Measurements from ENCODE around the gene POLQ. TPM values are rescaled to one million over a fixed set of nuclear protein-coding genes. Genes with fewer than 3 reads are reported as not detected.
"Not testable (repeated sequence)": the region's sequence is repeated elsewhere in the genome, so short reads cannot be mapped to it uniquely, and the experiment has no call there.

The POLQ gene
- total RNA-seq, 1 donor from 2014 or later = 37.7 TPM

DNA sequence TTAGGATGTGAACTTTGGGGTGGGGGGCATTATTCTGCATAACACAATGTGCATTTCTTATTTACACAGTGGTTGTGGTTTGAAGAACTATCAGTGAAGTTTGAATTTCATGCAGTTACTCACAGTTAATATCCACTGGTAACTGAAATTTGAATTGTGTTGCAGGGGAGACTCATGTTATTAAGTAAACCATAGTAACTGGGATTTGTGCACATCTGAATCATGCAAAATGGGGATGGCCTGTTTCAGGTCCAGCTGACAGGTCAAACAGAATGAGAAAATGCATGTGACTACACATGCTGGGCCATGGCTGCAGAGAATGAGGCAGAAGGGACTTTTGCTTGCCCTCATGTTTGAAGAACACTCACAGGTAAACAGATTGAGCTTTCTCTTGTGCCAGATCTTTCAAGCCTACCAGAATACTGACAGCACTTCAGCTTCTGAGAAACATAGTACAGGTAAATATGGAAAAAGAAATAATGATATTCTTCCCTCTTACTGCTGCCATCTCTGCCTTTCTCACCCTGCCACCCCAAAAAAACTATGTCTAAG lies 115.0 kb downstream of the POLQ start:
- intact Hi-C loops (cut with micrococcal nuclease) = loop anchor here (10.0 kb wide), 1 partner anchor 1336 kb away; the partner anchor contains the start of gene GSK3B

DNA sequence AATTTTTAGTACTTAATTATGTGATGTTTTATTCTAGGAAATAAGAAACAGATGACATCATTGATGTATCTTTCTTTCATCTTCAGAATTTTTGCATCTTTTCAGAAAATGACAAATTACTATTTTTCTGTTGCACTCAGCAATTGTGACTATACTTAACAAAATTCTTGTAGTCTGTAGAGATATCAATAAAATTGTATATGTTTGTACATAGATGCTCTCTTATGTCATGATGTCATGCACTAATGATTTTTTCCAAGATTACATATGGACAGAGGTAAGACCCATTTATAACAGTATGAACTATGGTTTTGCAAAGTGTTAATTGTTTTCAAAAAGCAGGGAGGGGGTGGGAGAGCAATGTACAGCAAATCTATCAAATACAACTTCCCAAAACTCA lies 121.2 kb downstream of the POLQ start:
- intact Hi-C loops (cut with micrococcal nuclease) = no loop called here

DNA sequence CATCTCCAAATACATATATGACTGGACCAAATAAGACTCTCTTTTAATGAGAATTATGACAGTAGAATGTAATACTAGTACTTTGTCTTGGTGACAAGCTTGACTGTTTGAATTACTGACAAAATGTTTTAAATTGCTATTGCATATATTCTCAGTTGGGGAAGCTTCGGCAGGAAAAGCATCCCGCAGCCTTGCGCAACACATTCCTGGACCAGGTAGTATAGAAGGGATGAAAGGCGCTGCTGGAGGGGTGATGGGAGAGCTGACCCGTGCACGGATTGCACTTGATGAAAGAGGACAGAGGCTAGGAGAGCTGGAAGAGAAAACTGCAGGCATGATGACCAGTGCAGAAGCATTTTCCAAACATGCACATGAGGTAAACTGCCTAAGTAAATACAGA lies 127.6 kb downstream of the POLQ start:
- intact Hi-C loops (cut with micrococcal nuclease) = no loop called here

DNA sequence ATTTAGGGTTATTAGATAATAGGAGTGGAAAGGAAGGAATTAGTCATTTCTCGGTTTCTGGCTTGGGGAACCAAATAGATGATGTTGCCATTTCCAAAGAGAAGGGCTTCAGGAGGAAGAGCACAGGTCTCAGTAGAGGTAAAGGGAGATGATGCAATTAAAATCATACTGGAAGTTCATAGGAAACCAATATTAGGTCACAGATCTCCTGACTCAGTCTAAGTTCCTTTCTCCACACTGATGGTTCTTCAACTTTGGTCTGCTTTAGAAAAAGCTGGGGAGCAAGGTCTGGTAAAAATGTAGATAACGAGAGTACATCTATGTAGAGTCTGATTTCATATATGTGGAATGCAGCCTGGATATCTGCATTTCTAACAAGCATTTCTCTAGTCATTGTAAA lies 130.9 kb downstream of the POLQ start:
- intact Hi-C loops (cut with micrococcal nuclease) = no loop called here

DNA sequence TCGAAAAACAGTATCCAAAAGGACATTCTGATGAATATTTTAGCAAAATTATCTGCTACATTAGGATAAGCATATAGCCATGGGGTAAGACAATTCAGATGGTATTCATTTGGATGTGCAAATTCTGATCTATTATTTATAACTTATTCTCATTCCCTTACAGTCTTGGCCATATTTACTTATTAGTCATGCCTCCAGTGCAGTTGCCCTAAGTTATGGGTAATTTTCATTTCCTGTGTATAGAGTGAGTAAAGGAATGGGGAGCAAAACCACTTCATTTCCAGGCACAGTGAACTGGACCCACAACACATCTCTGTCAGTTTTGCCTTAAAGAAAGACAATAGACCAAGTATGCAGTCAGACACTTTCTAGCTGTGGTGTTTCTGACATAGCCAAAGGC lies 134.3 kb downstream of the POLQ start:
- intact Hi-C loops (cut with micrococcal nuclease) = no loop called here

DNA sequence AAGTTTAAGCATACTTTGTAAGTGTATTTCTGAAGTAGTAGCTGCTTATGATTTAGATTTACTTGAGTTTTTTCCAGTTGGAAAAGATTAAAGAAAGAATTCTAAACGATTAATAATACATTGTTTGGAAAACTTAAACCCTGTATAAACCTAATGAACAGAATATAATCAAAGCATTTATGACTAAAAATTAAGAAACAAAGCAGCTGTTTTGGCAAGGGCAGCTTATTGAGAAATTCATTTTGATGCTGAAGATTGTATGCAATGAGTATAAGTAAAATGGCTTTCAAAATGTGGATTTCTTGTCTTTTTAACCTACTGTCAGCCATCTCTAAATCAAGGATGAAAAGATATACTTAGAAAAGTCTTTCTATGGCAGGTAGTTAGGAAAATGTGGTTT lies 140.2 kb downstream of the POLQ start:
- intact Hi-C loops (cut with micrococcal nuclease) = no loop called here

DNA sequence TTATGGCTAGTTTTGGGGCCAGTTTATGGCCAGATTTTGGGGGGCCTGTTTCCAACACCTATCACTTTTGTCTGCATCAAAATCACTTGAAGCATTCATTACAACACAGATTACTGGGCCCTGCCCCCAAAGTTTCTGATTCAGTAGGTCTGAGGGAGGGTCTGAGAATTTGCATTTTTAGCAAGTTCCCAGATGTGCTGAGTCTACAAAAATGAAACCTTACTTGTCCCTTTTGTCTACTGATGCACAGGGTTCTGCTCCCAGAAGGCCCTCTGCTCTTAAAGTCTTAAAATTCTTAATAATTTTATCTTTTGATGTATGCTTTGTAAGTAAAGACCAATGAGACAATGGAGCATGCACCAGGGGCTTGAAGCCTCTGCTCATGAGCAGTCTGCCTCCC lies 146.0 kb downstream of the POLQ start:
- intact Hi-C loops (cut with micrococcal nuclease) = no loop called here

DNA sequence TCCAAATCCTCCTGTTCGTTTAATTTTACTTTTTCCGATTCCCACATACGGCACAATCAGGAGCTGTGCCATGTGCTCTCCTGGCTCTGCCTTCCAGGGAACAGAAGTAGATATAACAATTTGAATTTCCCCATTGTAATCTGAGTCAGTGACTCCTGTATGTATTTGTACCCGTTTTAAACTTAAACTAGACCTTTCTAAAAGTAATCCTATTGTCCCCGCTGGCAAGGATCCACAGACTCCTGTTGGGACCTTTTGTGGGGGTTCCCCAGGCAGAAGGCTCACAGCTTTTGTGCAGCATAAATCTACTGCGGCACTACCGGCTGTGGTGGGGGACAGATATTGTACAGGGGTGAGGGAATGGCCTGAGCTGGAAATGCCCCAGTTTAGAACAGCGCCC lies 147.7 kb downstream of the POLQ start:
- intact Hi-C loops (cut with micrococcal nuclease) = not testable (repeated sequence)

DNA sequence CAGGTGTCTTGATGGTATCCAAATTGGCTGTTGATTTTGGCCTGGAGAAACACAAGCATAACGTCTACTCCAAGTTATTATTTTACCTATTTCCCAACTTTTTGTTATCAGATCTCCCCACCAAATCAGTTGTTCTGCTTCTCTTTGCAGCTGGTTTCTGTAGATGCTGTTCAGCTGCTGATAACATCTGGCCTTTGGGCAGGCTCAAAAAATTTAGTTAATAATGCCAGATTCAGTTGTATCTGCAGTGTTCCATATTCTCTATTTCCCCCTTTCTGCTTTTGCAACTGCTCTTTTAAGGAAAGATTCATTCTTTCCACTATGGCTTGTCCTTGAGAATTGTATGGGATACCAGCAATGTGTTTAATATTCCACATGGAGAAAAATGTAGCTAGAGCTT lies 149.8 kb downstream of the POLQ start:
- intact Hi-C loops (cut with micrococcal nuclease) = not testable (repeated sequence)

DNA sequence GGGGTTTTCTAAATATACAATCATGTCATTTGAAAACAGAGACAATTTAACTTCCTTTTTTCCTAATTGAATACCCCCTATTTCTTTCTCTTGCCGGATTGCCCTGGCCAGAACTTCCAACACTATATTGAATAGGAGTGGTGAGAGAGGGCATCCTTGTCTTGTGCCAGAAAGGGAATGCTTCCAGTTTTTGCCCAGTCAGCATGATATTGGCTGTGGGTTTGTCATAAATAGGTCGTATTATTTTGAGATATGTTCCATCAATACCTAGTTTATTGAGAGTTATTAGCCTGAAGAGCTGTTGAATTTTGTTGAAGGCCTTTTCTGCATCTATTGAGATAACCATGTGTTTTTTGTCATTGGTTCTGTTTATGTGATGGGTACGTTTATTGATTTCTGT lies 157.5 kb downstream of the POLQ start:
- intact Hi-C loops (cut with micrococcal nuclease) = not testable (repeated sequence)

Other genes with a start within 250 kb of the POLQ start
- not detected in 2 replicates for gene ARGFX, start 22.0 kb upstream of the POLQ start, total RNA-seq
- gene FBXO40, start 47.4 kb upstream of the POLQ start, total RNA-seq = not detected in 2 replicates
- gene HCLS1, start 114.9 kb upstream of the POLQ start, total RNA-seq = 336 and 340 TPM in 2 replicates
- 33.2 and 34.5 TPM in 2 replicates for gene GOLGB1, start 203.8 kb upstream of the POLQ start, total RNA-seq